ENCODE results near the gene ZNF583.

DNA sequence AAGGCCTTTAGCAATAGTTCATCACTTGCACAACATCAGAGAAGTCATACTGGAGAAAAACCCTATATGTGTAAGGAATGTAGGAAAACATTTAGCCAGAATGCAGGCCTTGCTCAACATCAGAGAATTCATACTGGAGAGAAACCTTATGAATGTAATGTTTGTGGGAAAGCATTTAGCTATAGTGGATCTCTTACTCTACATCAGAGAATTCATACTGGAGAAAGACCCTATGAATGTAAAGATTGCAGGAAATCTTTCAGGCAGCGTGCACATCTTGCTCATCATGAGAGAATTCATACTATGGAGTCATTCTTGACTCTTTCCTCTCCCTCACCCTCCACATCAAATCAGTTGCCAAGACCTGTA lies 19.8 kb downstream of the ZNF583 start:
- TF ChIP-seq EZH2 (IDR thresholded peaks at IDR 0.05; ENCODE audit: insufficient read depth, poor library complexity, severe bottlenecking): no peak
- no peak for TF ChIP-seq EZH2phosphoT487 (IDR thresholded peaks at IDR 0.05; ENCODE audit: insufficient read depth, low read depth)
